Fibroblast of lung (primary cell): ENCODE data around the gene C1QTNF9. TPM values are rescaled to one million over a fixed set of nuclear protein-coding genes. Genes with fewer than 3 reads are reported as not detected.

Experiments used
- DNase-seq, 2 donors: peaks; one replicate each; pipeline versions ENCODE4 v3.0.0 to v3.0.0-alpha.2; 2010; ENCODE audit warnings: low read depth in 2 of 2
- H2AFZ ChIP-seq: 2 replicates; pipeline ENCODE4 v1.5.1; 2012; ENCODE audit warnings: low read length, control low read depth, inconsistent platforms
- H3K27ac ChIP-seq: 2 replicates; pipeline ENCODE4 v1.5.1; 2011; ENCODE audit warnings: low read length, control low read depth; ENCODE audit not compliant: insufficient read depth
- H3K27me3 ChIP-seq: 2 replicates; pipeline ENCODE4 v1.5.1; 2011; ENCODE audit warnings: mild to moderate bottlenecking, low read length; ENCODE audit not compliant: control insufficient read depth, insufficient read depth
- H3K36me3 ChIP-seq: 2 replicates; pipeline ENCODE4 v1.5.1; 2011; ENCODE audit warnings: low read length; ENCODE audit not compliant: control insufficient read depth, insufficient read depth
- H3K4me1 ChIP-seq: 2 replicates; pipeline ENCODE4 v1.5.1; 2011; ENCODE audit warnings: low read length; ENCODE audit not compliant: control insufficient read depth, insufficient read depth; ENCODE audit errors: extremely low read depth
- H3K4me2 ChIP-seq: 2 replicates; pipeline ENCODE4 v1.5.1; 2011; ENCODE audit warnings: low read length, control low read depth; ENCODE audit not compliant: insufficient read depth; ENCODE audit errors: extremely low read depth
- H3K4me3 ChIP-seq, 4 experiments: fragments of 200-600 bp in 1 of 4; sonication (generic) in 1 of 4; replicated peaks in 1 of 4; 2 replicates each; pipeline ENCODE4 v1.5.1; 2011 to 2016; ENCODE audit warnings: low read length in 4 of 4, low read depth in 3 of 4, mild to moderate bottlenecking in 3 of 4, control low read depth in 2 of 4, inconsistent platforms in 1 of 4, mixed read lengths in 1 of 4; ENCODE audit not compliant: insufficient read depth in 1 of 4; ENCODE audit errors: control extremely low read depth in 1 of 4
- H3K79me2 ChIP-seq: 2 replicates; pipeline ENCODE4 v1.5.1; 2012; ENCODE audit warnings: mild to moderate bottlenecking, low read length, inconsistent platforms; ENCODE audit not compliant: control insufficient read depth, insufficient read depth
- H3K9ac ChIP-seq: 2 replicates; pipeline ENCODE4 v1.5.1; 2011; ENCODE audit warnings: mild to moderate bottlenecking, low read length, control low read depth; ENCODE audit not compliant: insufficient read depth
- H3K9me3 ChIP-seq: 2 replicates; pipeline ENCODE4 v1.5.1; 2012; ENCODE audit warnings: low read depth, low read length; ENCODE audit not compliant: control insufficient read depth, insufficient read depth
- H4K20me1 ChIP-seq: 2 replicates; pipeline ENCODE4 v1.5.1; 2011; ENCODE audit warnings: low read length; ENCODE audit not compliant: control insufficient read depth, insufficient read depth; ENCODE audit errors: extremely low read depth
- EZH2 ChIP-seq: IDR thresholded peaks from 2 replicates; pipeline ENCODE4 v1.5.1; 2012; ENCODE audit warnings: low read length, control low read depth, mild to moderate bottlenecking; ENCODE audit errors: missing control alignments
- polyA plus RNA-seq, 2 donors: library from polyadenylated mRNA; depleted of rRNA in 1 of 2; stranded (reverse) in 1 of 2; unstranded in 1 of 2; fragments of >200 nt; gene quantifications; 2 replicates each; pipeline ENCODE4 v1.2.1, GENCODE V29; 2011 to 2012; ENCODE audit warnings: missing spikeins in 1 of 2
- total RNA-seq: library from RNA; depleted of rRNA; stranded (reverse); fragments of >200 nt; gene quantifications from 2 replicates; pipeline ENCODE4 v1.2.1, GENCODE V29; 2014
- TF ChIP-seq, protein P1 (sequence below), 2 donors: IDR thresholded peaks in 1 of 2; conservative IDR thresholded peaks in 1 of 2; 1 replicate in 1 of 2; 2 replicates in 1 of 2; pipeline ENCODE4 v1.5.1; 2011 to 2012; ENCODE audit warnings: low read length in 2 of 2, control low read depth in 1 of 2, inconsistent platforms in 1 of 2, low read depth in 1 of 2, mild to moderate bottlenecking in 1 of 2

Gene C1QTNF9
- total and polyA plus RNA-seq, 2 donors (not counting 1 experiment from before 2014, with no cell fraction given) = 0.51 TPM; not detected in 1

DNA sequence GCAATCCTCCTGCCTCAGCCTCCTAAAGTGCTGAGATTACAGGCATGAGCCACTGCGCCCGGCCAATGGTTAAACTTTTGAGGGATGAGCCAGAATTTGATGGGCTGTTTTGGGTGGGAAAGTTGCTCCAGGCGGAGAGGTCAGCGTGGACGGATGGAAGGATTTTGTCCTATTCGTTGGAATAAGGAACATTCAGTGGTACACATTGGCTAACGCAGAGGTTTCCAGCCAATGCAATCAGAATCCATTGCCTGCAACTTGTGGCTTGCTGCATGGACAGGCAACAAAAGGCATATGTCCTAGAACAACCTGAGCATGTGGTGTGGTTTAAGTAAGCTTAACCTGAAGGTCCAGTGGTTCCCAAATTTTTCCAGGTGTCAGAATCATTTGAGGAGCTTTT is 35.5 kb upstream of the C1QTNF9 start:
- no peak overlapping the region for H3K4me2 ChIP-seq
- H4K20me1 ChIP-seq = no peaks in the 10 kb centered on the region
- no peak overlapping the region for H3K4me3 ChIP-seq
- H3K36me3 ChIP-seq = no peaks in the 10 kb centered on the region
- no peaks in the 10 kb centered on the region for H3K9me3 ChIP-seq
- H3K79me2 ChIP-seq = no peaks in the 10 kb centered on the region
- H3K9ac ChIP-seq = no peak overlapping the region
- H3K27me3 ChIP-seq = no peaks in the 10 kb centered on the region
- TF ChIP-seq, protein P1, sequence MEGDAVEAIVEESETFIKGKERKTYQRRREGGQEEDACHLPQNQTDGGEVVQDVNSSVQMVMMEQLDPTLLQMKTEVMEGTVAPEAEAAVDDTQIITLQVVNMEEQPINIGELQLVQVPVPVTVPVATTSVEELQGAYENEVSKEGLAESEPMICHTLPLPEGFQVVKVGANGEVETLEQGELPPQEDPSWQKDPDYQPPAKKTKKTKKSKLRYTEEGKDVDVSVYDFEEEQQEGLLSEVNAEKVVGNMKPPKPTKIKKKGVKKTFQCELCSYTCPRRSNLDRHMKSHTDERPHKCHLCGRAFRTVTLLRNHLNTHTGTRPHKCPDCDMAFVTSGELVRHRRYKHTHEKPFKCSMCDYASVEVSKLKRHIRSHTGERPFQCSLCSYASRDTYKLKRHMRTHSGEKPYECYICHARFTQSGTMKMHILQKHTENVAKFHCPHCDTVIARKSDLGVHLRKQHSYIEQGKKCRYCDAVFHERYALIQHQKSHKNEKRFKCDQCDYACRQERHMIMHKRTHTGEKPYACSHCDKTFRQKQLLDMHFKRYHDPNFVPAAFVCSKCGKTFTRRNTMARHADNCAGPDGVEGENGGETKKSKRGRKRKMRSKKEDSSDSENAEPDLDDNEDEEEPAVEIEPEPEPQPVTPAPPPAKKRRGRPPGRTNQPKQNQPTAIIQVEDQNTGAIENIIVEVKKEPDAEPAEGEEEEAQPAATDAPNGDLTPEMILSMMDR (conservative IDR thresholded peaks at IDR 0.05 in 1 of 2, IDR thresholded peaks at IDR 0.05 in 1 of 2; ENCODE audit: low read depth in 1 of 2, low read length in 2 of 2) = no peak
- no peak for TF ChIP-seq EZH2
- peaks cover 6% of the 10 kb centered on the region for H3K4me1 ChIP-seq
- H3K27ac ChIP-seq = no peak overlapping the region
- no peak overlapping the region for H2AFZ ChIP-seq
- no peak for DNase-seq

- Histone ChIP-seq H3K9me3 (no peaks in the 10 kb centered on the region), H3K4me2 (no peak overlapping the region), H3K27me3 (no peaks in the 10 kb centered on the region), H3K9ac (no peak overlapping the region), H3K4me3 (no peak overlapping the region), H3K79me2 (no peaks in the 10 kb centered on the region), H3K4me1 (peaks cover 6% of the 10 kb centered on the region), H4K20me1 (no peaks in the 10 kb centered on the region), H2AFZ (no peak overlapping the region), H3K36me3 (no peaks in the 10 kb centered on the region), H3K27ac (no peak overlapping the region)
- TF ChIP-seq EZH2 = no peak
- TF ChIP-seq, protein P1 (conservative IDR thresholded peaks at IDR 0.05 in 1 of 2, IDR thresholded peaks at IDR 0.05 in 1 of 2; ENCODE audit: low read depth in 1 of 2, low read length in 2 of 2) = no peak
- peak in 1 of 2 donors; percentile 72 for DNase-seq
These were observed 34.8 kb upstream of the C1QTNF9 start for GRCh38 chr13:24274452-24275021.

DNA sequence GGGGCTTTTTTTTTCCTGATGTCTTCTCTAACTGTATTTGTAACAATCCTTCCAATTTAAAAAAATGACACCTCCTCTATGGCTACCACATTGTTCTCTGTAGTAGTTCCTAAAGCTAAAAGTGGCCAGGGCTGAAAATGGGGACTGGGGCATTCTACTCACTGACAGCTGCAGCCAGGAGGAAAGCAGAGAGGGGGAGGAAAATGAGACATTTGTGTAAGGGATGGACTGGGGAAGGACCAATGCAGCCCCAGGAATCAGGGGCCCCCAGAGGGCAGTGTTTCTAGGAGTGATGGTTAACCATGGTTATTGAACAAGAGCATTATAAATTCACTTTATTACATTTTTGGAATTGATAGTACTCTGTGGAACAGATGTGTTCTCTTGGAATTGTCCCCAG is 34.3 kb upstream of the C1QTNF9 start:
- TF ChIP-seq, protein P1 (conservative IDR thresholded peaks at IDR 0.05 in 1 of 2, IDR thresholded peaks at IDR 0.05 in 1 of 2; ENCODE audit: low read depth in 1 of 2, low read length in 2 of 2) = peak in 1 of 2 donors; percentile 4
- no peak for TF ChIP-seq EZH2
- H3K79me2 ChIP-seq = no peaks in the 10 kb centered on the region
- H3K9me3 ChIP-seq = no peaks in the 10 kb centered on the region
- no peak overlapping the region for H3K27ac ChIP-seq
- H3K4me3 ChIP-seq = no peak overlapping the region
- H3K36me3 ChIP-seq = no peaks in the 10 kb centered on the region
- DNase-seq = no peak
- H3K9ac ChIP-seq = no peak overlapping the region
- peaks cover 6% of the 10 kb centered on the region for H3K4me1 ChIP-seq
- no peaks in the 10 kb centered on the region for H4K20me1 ChIP-seq
- no peaks in the 10 kb centered on the region for H3K27me3 ChIP-seq
- no peak overlapping the region for H3K4me2 ChIP-seq
- no peak overlapping the region for H2AFZ ChIP-seq
